GM10248 (cell line): ENCODE measurements around the gene INPP4B.
A peak's percentile ranks its signal among the peaks of the same experiment; 100 is the strongest.

Experiments used
- CTCF ChIA-PET: fragments of 300-600 bp; sonication (Branson Sonifier 250); formaldehyde crosslinking; extraction: SDS; loops from one replicate; lab custom pipeline; 2021; ENCODE audit warnings: antibody characterized with exemption; lab: Yijun Ruan, JAX
- POLR2A ChIA-PET: fragments of 350-650 bp; sonication (Branson Sonifier 250); formaldehyde crosslinking; extraction: SDS; loops from one replicate; lab custom pipeline; 2020; ENCODE audit warnings: antibody characterized with exemption; lab: Yijun Ruan, JAX
- DNase-seq: peaks from one replicate; pipeline ENCODE4 v3.0.0; 2012; ENCODE audit errors: extremely low spot score
- TF ChIP-seq, protein P1 (sequence below): IDR thresholded peaks from 2 replicates; pipeline ENCODE4 v1.5.1; 2012; ENCODE audit warnings: mild to moderate bottlenecking, low read depth; ENCODE audit errors: extremely low read depth, missing control alignments, control extremely low read depth

The INPP4B gene

DNA sequence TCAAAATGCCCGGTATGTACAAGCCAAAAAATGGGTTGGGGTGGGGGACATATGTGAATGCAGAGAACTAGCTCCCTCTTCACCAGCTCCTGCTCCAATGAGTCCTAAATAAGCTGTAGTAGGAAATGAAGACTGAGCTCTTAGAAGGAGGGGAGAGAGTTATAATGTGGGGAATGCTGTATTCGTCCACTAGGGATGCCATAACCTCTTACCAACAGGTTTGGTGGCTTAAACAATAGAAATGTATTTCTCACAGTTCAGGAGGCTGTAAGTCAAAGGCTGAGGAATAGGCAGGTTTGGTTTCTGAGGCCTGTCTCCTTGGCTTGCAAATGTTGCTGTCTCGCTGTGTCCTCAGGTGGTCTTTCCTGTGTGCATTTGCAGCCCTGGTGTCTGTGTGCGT lies 4.4 kb upstream of the INPP4B start:
- CTCF ChIA-PET: no interaction called here
- POLR2A ChIA-PET: no interaction called here
- DNase-seq: no peak
- TF ChIP-seq, protein P1, sequence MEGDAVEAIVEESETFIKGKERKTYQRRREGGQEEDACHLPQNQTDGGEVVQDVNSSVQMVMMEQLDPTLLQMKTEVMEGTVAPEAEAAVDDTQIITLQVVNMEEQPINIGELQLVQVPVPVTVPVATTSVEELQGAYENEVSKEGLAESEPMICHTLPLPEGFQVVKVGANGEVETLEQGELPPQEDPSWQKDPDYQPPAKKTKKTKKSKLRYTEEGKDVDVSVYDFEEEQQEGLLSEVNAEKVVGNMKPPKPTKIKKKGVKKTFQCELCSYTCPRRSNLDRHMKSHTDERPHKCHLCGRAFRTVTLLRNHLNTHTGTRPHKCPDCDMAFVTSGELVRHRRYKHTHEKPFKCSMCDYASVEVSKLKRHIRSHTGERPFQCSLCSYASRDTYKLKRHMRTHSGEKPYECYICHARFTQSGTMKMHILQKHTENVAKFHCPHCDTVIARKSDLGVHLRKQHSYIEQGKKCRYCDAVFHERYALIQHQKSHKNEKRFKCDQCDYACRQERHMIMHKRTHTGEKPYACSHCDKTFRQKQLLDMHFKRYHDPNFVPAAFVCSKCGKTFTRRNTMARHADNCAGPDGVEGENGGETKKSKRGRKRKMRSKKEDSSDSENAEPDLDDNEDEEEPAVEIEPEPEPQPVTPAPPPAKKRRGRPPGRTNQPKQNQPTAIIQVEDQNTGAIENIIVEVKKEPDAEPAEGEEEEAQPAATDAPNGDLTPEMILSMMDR: no peak

DNA sequence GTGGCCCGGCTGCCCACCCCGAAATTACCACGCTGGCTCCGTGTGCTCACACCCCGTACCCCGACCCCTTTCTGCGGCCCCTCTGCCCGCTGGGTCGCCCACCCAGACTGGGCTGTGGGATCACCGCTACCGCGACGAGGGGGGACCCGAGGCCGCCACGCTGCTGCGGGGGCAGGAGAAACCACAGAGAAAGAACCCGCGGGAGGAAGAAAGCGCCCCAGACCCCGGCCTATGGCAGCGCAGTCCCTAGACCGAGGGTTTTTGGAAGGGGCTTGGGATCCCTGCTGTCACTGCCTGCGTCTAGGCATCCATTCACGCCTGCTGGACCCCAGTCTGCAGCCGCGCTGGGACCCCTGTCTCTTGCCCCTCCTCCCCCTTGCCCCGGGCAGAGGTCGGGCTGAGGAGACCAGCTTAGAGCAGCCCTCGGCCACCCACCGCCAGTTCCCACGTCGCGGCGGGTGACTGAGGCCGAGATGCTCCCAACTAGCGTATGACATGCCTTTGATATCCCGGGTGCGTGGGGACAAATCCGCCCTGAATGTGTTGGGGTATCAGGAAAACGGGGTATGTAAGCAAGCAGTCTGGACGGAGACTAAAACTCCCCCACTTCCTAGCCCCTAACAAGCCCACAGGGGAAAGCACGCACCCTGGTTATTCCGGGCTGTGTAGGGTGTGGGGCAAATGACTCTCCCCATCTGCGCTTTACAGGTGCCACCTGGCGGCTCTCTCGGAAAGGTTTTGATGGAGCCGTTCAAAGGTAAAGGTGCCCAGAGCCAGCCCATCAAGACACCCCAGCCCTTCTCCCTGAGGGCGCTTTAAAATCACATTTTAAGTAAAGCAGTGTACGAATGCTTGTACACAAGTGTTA lies 862 bp upstream of the INPP4B start:
- peak; percentile 21 for DNase-seq
- POLR2A ChIA-PET: no interaction called here
- CTCF ChIA-PET: interaction anchor here (1.3 kb wide), 1 partner anchor 20 kb away, joined by 4 read pairs; no protein-coding TSS in a partner anchor
- TF ChIP-seq, protein P1: peak; percentile 30

DNA sequence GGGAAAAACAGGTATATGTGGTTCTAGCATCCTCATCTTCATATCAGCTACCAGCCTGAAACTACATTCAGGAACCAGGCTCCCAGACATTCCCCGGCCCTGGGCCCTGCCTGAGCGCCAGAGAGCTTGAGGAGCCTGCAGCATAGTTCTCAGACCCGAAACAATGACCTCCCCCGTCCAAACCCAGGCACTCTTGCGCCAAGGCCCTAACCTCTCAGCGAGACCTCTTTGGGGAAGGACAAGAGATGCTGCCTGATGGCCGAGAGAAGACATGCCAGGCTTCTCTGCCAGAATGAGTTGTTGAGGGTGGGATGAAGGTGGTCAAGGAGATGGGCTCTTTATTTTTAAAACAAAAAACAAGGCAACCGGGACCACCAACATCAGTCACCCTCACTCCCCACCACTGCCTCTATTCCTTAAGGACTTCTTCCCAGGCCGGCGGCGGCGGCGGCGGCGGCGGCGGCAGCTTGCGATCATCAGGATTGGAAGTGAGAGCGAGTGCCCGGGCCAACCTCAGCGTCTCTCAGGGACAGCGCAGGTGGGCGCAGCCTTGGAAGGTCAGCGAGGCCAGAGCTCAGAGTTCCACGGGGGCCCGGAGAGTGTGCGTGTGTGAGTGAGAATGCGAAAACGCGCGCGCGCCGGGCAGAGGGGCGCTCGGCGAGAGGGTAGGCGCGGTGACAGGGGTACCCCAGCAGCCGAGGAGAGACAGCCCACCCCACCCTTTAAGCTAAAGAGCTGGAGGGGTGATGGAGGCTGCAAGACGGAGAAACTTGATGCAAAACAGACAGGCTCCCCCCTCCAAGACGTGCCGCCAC lies 601 bp downstream of the INPP4B start:
- CTCF ChIA-PET: interaction anchor here (1.5 kb wide), 1 partner anchor 10 kb away, joined by 4 read pairs; no protein-coding TSS in a partner anchor
- POLR2A ChIA-PET: no interaction called here
- peak; percentile 5 for DNase-seq
- TF ChIP-seq, protein P1: no peak

DNA sequence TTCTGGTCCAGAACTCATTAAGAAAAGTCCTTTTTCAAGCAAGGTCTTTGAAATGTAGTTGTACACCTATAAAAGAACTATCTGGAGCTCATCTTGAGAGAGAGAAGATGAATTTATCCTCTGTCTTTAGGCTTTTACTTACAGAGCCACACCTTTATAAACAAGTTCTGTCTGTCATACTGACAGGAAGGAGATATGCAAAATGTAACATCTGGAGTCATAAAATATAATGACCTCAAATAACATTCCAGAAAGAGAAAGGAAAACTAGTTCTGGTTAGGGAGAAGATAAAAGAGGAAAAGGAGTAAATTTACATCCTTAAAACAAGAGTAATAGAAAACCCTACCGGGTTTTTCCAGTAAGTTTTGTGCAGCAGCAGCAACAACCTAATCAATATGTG lies 1.3 kb downstream of the INPP4B start:
- CTCF ChIA-PET: interaction anchor here (1.5 kb wide), 1 partner anchor 11 kb away, joined by 4 read pairs; no protein-coding TSS in a partner anchor
- TF ChIP-seq, protein P1: no peak
- POLR2A ChIA-PET: no interaction called here
- DNase-seq: no peak

DNA sequence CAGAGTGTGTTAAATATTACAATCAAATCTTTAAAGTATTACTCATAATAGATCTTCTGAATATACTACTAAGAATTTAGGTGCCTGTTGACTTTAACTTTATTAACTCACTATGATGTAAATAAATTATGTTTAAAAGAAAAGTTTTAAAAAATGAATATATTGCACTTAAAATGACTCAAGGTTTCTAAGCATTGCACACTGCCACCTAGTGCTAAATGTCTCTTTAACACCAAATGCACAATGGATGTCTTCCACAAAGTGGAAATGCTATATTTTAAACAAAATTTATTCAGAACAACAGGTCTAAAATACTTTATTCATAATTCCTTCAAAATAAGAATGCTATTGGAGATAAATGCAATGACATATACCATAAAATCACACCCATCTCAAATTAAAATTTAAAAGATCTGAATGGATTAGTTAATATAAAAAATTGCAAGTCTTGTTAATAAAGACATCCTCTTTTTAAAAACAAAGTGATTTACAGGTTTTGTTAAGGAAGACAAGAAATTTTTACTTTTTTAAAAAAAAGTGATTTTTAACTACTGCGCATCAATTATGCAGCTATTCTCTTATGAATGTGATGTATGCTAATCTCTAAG lies 5.5 kb downstream of the INPP4B start:
- POLR2A ChIA-PET: no interaction called here
- CTCF ChIA-PET: interaction anchor here (1.0 to 1.3 kb wide), 2 partner anchors 1534 to 1686 kb away, joined by 3 to 4 read pairs; no protein-coding TSS in a partner anchor
- TF ChIP-seq, protein P1: peak; percentile 52
- no peak for DNase-seq

DNA sequence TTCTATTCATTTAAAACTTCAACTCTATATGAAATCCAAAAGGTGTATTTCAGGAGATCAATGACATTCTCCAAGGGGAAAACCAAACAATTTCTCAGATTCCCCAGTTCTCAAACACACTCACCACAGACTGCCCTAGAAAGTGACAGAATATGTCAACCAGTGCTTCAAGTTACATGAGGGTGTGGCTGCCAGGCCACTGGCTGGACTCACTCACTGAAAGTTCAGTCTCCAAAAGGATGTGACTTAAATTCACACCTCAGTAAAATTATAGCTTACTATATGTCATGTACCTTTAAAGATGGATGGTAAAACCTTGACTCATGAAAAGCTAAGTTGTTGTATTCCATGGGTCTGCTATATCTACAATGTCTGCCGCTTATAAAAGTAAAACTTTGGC lies 7.3 kb downstream of the INPP4B start:
- no peak for DNase-seq
- POLR2A ChIA-PET: no interaction called here
- TF ChIP-seq, protein P1: no peak
- CTCF ChIA-PET: interaction anchor here (1.0 kb wide), 1 partner anchor 1532 kb away, joined by 3 read pairs; no protein-coding TSS in a partner anchor
